A549 (cell line): Measurements from ENCODE around the gene AFAP1. TPM values are rescaled to one million over a fixed set of nuclear protein-coding genes. Genes with fewer than 3 reads are reported as not detected.
A peak's percentile ranks its signal among the peaks of the same experiment; 100 is the strongest.

ENCODE experiments used
- ATAC-seq, 2 experiments: fragments of 200-7000 bp in 1 of 2; fragments of >200 bp in 1 of 2; cut with Nextera tagmentation in 1 of 2; cut with Tn5 transposase in 1 of 2; 3 replicates each; pipeline versions ENCODE4 v1.8.0 to v1.9.1; 2018 to 2020; ENCODE audit warnings: mild to moderate bottlenecking in 1 of 2, moderate library complexity in 1 of 2
- CTCF ChIA-PET: fragments of 300-600 bp; sonication (Branson Sonifier 250); formaldehyde crosslinking; extraction: SDS; loops from one replicate; lab custom pipeline; 2021; ENCODE audit warnings: antibody characterized with exemption, inconsistent platforms; lab: Yijun Ruan, JAX
- POLR2A ChIA-PET: fragments of 350-600 bp; formaldehyde crosslinking; extraction: SDS; loops from one replicate; lab custom pipeline; 2021; ENCODE audit warnings: antibody characterized with exemption, inconsistent platforms; lab: Yijun Ruan, JAX
- DNase-seq, 2 experiments: peaks; one replicate each; pipeline versions ENCODE4 v3.0.0 to v3.0.0-alpha.2; 2011 to 2016; ENCODE audit warnings: low read depth in 1 of 2, low spot score in 1 of 2
- FAIRE-seq: peaks from 2 replicates; lab custom pipeline; 2011; peaks lifted over from hg19 to GRCh38; lab: Jason Lieb, UNC
- H3K27ac ChIP-seq, 2 experiments: fragments of >200 bp; sonication (Bioruptor Twin); formaldehyde crosslinking; 3 replicates each; pipeline ENCODE4 v1.5.1; 2016 to 2017
- H3K4me1 ChIP-seq: fragments of >200 bp; sonication (Bioruptor Twin); formaldehyde crosslinking; 3 replicates; pipeline ENCODE4 v1.6.1; 2016
- H3K4me2 ChIP-seq: fragments of >200 bp; sonication (Bioruptor Twin); formaldehyde crosslinking; 3 replicates; pipeline ENCODE4 v1.6.1; 2016
- H3K4me3 ChIP-seq: fragments of >200 bp; sonication (Bioruptor Twin); formaldehyde crosslinking; 3 replicates; pipeline ENCODE4 v1.5.1; 2016
- H3K9me3 ChIP-seq: fragments of >200 bp; sonication (Bioruptor Twin); formaldehyde crosslinking; 3 replicates; pipeline ENCODE4 v1.6.1; 2016
- CBX8 ChIP-seq: fragments of 200-600 bp; sonication (generic); IDR thresholded peaks from 2 replicates; pipeline ENCODE4 v1.6.1; 2016
- CEBPB ChIP-seq, 2 experiments: fragments of >200 bp in 1 of 2; sonication (Bioruptor Twin) in 1 of 2; formaldehyde crosslinking in 1 of 2; IDR thresholded peaks; 2 replicates each; pipeline ENCODE4 v1.6.1; 2012 to 2016
- EHF ChIP-seq: fragments of 250-450 bp; sonication (Bioruptor Pico); IDR thresholded peaks from 2 replicates; pipeline ENCODE4 v1.5.0; 2020; ENCODE audit warnings: mild to moderate bottlenecking
- EP300 ChIP-seq, 2 experiments: fragments of >200 bp; sonication (Bioruptor Twin); formaldehyde crosslinking; IDR thresholded peaks; 2 replicates in 1 of 2; 3 replicates in 1 of 2; pipeline ENCODE4 v1.6.1; 2016 to 2017
- FOSB ChIP-seq: fragments of 250-450 bp; sonication (Bioruptor Pico); IDR thresholded peaks from 2 replicates; pipeline ENCODE4 v1.5.0; 2020; ENCODE audit warnings: mild to moderate bottlenecking, moderate library complexity
- FOSL2 ChIP-seq, 2 experiments: fragments of 450-650 bp in 1 of 2; fragments of >200 bp in 1 of 2; sonication (Bioruptor Twin) in 1 of 2; formaldehyde crosslinking; IDR thresholded peaks; 2 replicates each; pipeline versions ENCODE4 v1.5.0 to v1.6.1; 2016 to 2020; ENCODE audit warnings: mild to moderate bottlenecking in 1 of 2, moderate library complexity in 1 of 2
- HOXA7 ChIP-seq: fragments of 250-450 bp; sonication (Bioruptor Pico); IDR thresholded peaks from 2 replicates; pipeline ENCODE4 v1.5.0; 2020; ENCODE audit warnings: mild to moderate bottlenecking, moderate library complexity
- HOXB13 ChIP-seq: fragments of 250-450 bp; sonication (Bioruptor Pico); IDR thresholded peaks from 2 replicates; pipeline ENCODE4 v1.5.0; 2020; ENCODE audit warnings: low read depth, mild to moderate bottlenecking, moderate library complexity
- MYC ChIP-seq: IDR thresholded peaks from 2 replicates; pipeline ENCODE4 v1.6.1; 2012; ENCODE audit warnings: mild to moderate bottlenecking, inconsistent platforms, low read length, improper control_type of control experiment, borderline replicate concordance
- NFE2L2 ChIP-seq: fragments of 150-350 bp; conservative IDR thresholded peaks from 2 replicates; pipeline ENCODE4 v1.6.1; 2014; ENCODE audit warnings: low read length
- RARB ChIP-seq: fragments of 250-450 bp; sonication (Bioruptor Pico); IDR thresholded peaks from 2 replicates; pipeline ENCODE4 v1.8.0; 2021; ENCODE audit warnings: mild to moderate bottlenecking, moderate library complexity
- RFX5 ChIP-seq: fragments of 450-650 bp; IDR thresholded peaks from 2 replicates; pipeline ENCODE4 v1.7.1; 2014; ENCODE audit warnings: antibody characterized with exemption, mild to moderate bottlenecking, moderate library complexity
- RNF2 ChIP-seq: fragments of 200-600 bp; sonication (generic); IDR thresholded peaks from 2 replicates; pipeline ENCODE4 v1.6.1; 2016; ENCODE audit warnings: low read depth, mild to moderate bottlenecking, antibody characterized with exemption, moderate library complexity, borderline replicate concordance
- SREBF2 ChIP-seq: fragments of 450-650 bp; IDR thresholded peaks from 2 replicates; pipeline ENCODE4 v1.6.1; 2014; ENCODE audit warnings: mild to moderate bottlenecking, moderate library complexity
- TFCP2L1 ChIP-seq: fragments of 250-450 bp; sonication (Bioruptor Pico); IDR thresholded peaks from 2 replicates; pipeline ENCODE4 v1.5.0; 2021; ENCODE audit warnings: mild to moderate bottlenecking
- USF2 ChIP-seq: fragments of 450-650 bp; IDR thresholded peaks from 2 replicates; pipeline ENCODE4 v1.6.1; 2014; ENCODE audit warnings: antibody characterized with exemption
- ZFP36 ChIP-seq: fragments of 450-650 bp; IDR thresholded peaks from 2 replicates; pipeline ENCODE4 v1.6.1; 2014; ENCODE audit warnings: borderline replicate concordance; ENCODE audit not compliant: partially characterized antibody
- WGBS: methylation state at CpG from one replicate; pipeline ENCODE4 v1.1.6; 2017; ENCODE audit errors: missing lambda C conversion rate; 5-methylcytosine and 5-hydroxymethylcytosine counted together
- polyA plus RNA-seq, 4 experiments: library from polyadenylated mRNA; depleted of rRNA in 3 of 4; stranded (reverse); fragments of >200 nt; fragmentation: RNase III in 1 of 4; extraction: RNeasy Plus Mini Kit Qiagen cat#74134 plus additional on column Dnase treatment in 1 of 4; gene quantifications; 2 replicates in 3 of 4; 3 replicates in 1 of 4; pipeline ENCODE4 v1.2.3, GENCODE V29; 2011 to 2017
- TF ChIP-seq, protein P1 (sequence below): fragments of 250-450 bp; sonication (Bioruptor Pico); IDR thresholded peaks from 2 replicates; pipeline ENCODE4 v1.5.0; 2021; ENCODE audit warnings: mild to moderate bottlenecking, moderate library complexity, borderline replicate concordance

AFAP1 gene
- polyA plus RNA-seq, 2 of the 4 experiments (the other 2 are of a cell fraction): 25.4 to 29.6 TPM

DNA sequence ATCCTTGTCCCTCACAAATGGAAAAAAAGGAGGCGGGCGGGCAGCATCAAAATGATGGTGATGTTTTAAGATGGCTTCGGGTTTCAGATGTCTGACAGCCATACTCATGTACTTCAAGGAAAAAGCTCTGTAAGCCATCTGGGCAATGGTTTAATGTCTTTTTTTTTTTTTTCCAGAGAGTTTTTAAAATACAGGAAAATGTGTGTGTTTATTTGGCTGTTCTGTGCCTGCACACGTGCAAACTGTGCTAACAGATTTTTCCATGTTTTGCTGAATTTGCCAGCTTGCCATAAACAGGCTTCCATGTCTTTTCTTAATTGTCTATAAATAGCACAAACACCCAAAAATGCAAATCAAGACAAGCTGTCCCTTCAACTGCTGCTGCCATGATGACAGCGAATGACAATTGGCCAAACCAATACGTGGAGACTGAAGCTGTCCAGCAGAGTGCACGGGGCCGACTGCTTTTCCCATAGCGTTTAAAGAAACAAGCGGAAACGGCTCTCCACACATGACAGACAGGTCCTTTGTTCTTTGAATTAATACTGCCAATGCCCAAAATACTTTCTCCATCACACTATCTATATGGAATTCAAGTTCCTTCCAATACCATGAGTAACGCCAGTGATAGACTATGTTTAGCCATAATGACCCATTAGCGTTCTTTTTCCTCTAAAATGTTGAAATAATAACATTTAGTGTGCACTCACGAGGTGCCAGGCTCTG lies 35.7 kb downstream of the AFAP1 start:
- H3K9me3 ChIP-seq: no peaks in the 10 kb centered on the region
- no peak for TF ChIP-seq EHF (CRISPR knock-in tag)
- TF ChIP-seq CBX8: no peak
- TF ChIP-seq RARB (CRISPR knock-in tag): no peak
- TF ChIP-seq ZFP36: no peak
- TF ChIP-seq, protein P1, sequence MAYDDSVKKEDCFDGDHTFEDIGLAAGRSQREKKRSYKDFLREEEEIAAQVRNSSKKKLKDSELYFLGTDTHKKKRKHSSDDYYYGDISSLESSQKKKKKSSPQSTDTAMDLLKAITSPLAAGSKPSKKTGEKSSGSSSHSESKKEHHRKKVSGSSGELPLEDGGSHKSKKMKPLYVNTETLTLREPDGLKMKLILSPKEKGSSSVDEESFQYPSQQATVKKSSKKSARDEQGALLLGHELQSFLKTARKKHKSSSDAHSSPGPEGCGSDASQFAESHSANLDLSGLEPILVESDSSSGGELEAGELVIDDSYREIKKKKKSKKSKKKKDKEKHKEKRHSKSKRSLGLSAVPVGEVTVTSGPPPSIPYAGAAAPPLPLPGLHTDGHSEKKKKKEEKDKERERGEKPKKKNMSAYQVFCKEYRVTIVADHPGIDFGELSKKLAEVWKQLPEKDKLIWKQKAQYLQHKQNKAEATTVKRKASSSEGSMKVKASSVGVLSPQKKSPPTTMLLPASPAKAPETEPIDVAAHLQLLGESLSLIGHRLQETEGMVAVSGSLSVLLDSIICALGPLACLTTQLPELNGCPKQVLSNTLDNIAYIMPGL (CRISPR knock-in tag): no peak
- TF ChIP-seq TFCP2L1: no peak
- no peak for TF ChIP-seq RFX5
- TF ChIP-seq EP300 (IDR thresholded peaks at IDR 0.05): no peak
- no peak for TF ChIP-seq NFE2L2
- H3K4me2 ChIP-seq: peak overlapping the region; percentile 66
- H3K4me3 ChIP-seq: no peak overlapping the region
- H3K27ac ChIP-seq: peak overlapping the region in 1 of 2 experiments; percentile 82; a peak in 3 of 6 replicates
- POLR2A ChIA-PET: no interaction called here
- H3K4me1 ChIP-seq: peaks cover 80% of the 10 kb centered on the region
- CTCF ChIA-PET: interaction anchor here (0.6 to 1.5 kb wide), 2 partner anchors 8 to 22 kb away, joined by 4 to 5 read pairs; no protein-coding TSS in a partner anchor
- no peak for FAIRE-seq
- 90% methylated on average over 14 of the region's 14 CpGs for WGBS
- ATAC-seq: no peak
- DNase-seq: no peak

DNA sequence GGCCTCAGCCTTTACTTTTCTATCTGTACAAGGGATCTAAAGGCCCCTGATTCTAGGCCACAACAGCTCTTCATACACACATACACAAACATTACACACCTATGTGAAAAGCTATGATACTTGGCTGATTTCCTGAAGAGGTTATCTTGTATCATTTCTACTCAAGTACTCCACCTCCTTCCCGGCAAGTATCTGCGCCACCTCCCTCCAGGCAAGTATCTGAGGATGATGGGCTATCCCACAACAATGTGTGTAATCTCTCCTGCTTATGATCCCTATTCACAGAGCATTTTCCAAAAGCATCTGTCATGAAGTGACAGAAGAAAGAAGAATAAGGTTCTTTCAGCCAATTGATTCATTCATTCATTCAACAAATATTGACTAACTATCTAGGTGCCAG lies 36.8 kb downstream of the AFAP1 start:
- DNase-seq: no peak
- ChIA-PET POLR2A (no interaction called here), CTCF (interaction anchor here (1.2 to 1.4 kb wide), 2 partner anchors 14 to 90 kb away, joined by 3 read pairs; no protein-coding TSS in a partner anchor)
- H3K9me3 ChIP-seq: no peaks in the 10 kb centered on the region
- TF ChIP-seq HOXA7 (no peak), MYC (no peak), SREBF2 (no peak), CEBPB (IDR thresholded peaks at IDR 0.05) (no peak), RNF2 (no peak), HOXB13 (CRISPR knock-in tag) (no peak), FOSB (no peak), TFCP2L1 (no peak)
- no peak overlapping the region for H3K4me3 ChIP-seq
- H3K4me2 ChIP-seq: no peak overlapping the region
- H3K4me1 ChIP-seq: peaks cover 74% of the 10 kb centered on the region
- 90% methylated on average over 2 of the region's 2 CpGs for WGBS
- no peak for ATAC-seq
- no peak for FAIRE-seq
- peak overlapping the region in 1 of 2 experiments; percentile 39; a peak in 2 of 6 replicates for H3K27ac ChIP-seq

- ChIA-PET CTCF (interaction anchor here (1.2 to 1.4 kb wide), 2 partner anchors 14 to 91 kb away, joined by 3 read pairs; no protein-coding TSS in a partner anchor), POLR2A (no interaction called here)
- Histone ChIP-seq H3K4me2 (no peak overlapping the region), H3K4me1 (peaks cover 70% of the 10 kb centered on the region), H3K4me3 (no peak overlapping the region), H3K9me3 (no peaks in the 10 kb centered on the region), H3K27ac (peak overlapping the region in 1 of 2 experiments; percentile 39; a peak in 2 of 6 replicates)
- WGBS: 91% methylated on average over 7 of the region's 7 CpGs
- no peak for FAIRE-seq
- TF ChIP-seq USF2 (no peak), FOSL2 (IDR thresholded peaks at IDR 0.05) (no peak), FOSL2 (CRISPR knock-in tag; IDR thresholded peaks at IDR 0.05) (no peak)
- no peak for DNase-seq
- ATAC-seq: no peak
Measured at GRCh38 chr4:7902101-7902553, 37.5 kb downstream of the AFAP1 start.
